ENCODE results near the gene MXD3.

MXD3 gene

GRCh38 chr5:177328545-177329231 is 17.0 kb upstream of the MXD3 start:
- TF ChIP-seq TAF1 (IDR thresholded peaks at IDR 0.05; ENCODE audit: borderline replicate concordance, insufficient read depth, low read length) (no peak), SIN3A (IDR thresholded peaks at IDR 0.05; ENCODE audit: borderline replicate concordance, insufficient read depth, low read length) (no peak), FOXP2 (optimal IDR thresholded peaks at IDR 0.05; ENCODE audit: borderline replicate concordance, extremely low read depth, extremely low read length, insufficient read depth) (no peak), REST (IDR thresholded peaks at IDR 0.05; ENCODE audit: insufficient read depth in 1 of 2, low read depth in 2 of 2, low read length in 2 of 2) (no peak), POLR2AphosphoS5 (IDR thresholded peaks at IDR 0.05; ENCODE audit: low read depth, low read length) (no peak)

- TF ChIP-seq REST (IDR thresholded peaks at IDR 0.05; ENCODE audit: insufficient read depth in 1 of 2, low read depth in 2 of 2, low read length in 2 of 2) (no peak), POLR2AphosphoS5 (IDR thresholded peaks at IDR 0.05; ENCODE audit: low read depth, low read length) (no peak), TAF1 (IDR thresholded peaks at IDR 0.05; ENCODE audit: borderline replicate concordance, insufficient read depth, low read length) (no peak), SIN3A (IDR thresholded peaks at IDR 0.05; ENCODE audit: borderline replicate concordance, insufficient read depth, low read length) (no peak), FOXP2 (optimal IDR thresholded peaks at IDR 0.05; ENCODE audit: borderline replicate concordance, extremely low read depth, extremely low read length, insufficient read depth) (no peak)
Measured at GRCh38 chr5:177327539-177328522, 16.1 kb upstream of the MXD3 start.

- TF ChIP-seq REST (IDR thresholded peaks at IDR 0.05; ENCODE audit: insufficient read depth in 1 of 2, low read depth in 2 of 2, low read length in 2 of 2) (no peak), POLR2AphosphoS5 (IDR thresholded peaks at IDR 0.05; ENCODE audit: low read depth, low read length) (no peak), SIN3A (IDR thresholded peaks at IDR 0.05; ENCODE audit: borderline replicate concordance, insufficient read depth, low read length) (no peak), FOXP2 (optimal IDR thresholded peaks at IDR 0.05; ENCODE audit: borderline replicate concordance, extremely low read depth, extremely low read length, insufficient read depth) (no peak), TAF1 (IDR thresholded peaks at IDR 0.05; ENCODE audit: borderline replicate concordance, insufficient read depth, low read length) (no peak)
Measured at GRCh38 chr5:177325868-177326381, 14.2 kb upstream of the MXD3 start.

- TF ChIP-seq REST (IDR thresholded peaks at IDR 0.05; ENCODE audit: insufficient read depth in 1 of 2, low read depth in 2 of 2, low read length in 2 of 2) = no peak
- TF ChIP-seq TAF1 (IDR thresholded peaks at IDR 0.05; ENCODE audit: borderline replicate concordance, insufficient read depth, low read length) = no peak
- no peak for TF ChIP-seq SIN3A (IDR thresholded peaks at IDR 0.05; ENCODE audit: borderline replicate concordance, insufficient read depth, low read length)
- no peak for TF ChIP-seq FOXP2 (optimal IDR thresholded peaks at IDR 0.05; ENCODE audit: borderline replicate concordance, extremely low read depth, extremely low read length, insufficient read depth)
- TF ChIP-seq POLR2AphosphoS5 (IDR thresholded peaks at IDR 0.05; ENCODE audit: low read depth, low read length) = no peak
Measured at GRCh38 chr5:177320879-177321278, 9.2 kb upstream of the MXD3 start.

All from PFSK-1 (cell line).